IPS-18a (cell line): ENCODE results near the gene TTBK2.

Source experiments
- H3K27ac ChIP-seq: one replicate; pipeline ENCODE4 v1.5.1; 2013; ENCODE audit warnings: low read length
- H3K27me3 ChIP-seq: one replicate; pipeline ENCODE4 v1.6.1; 2013; ENCODE audit warnings: mild to moderate bottlenecking, low read length; ENCODE audit not compliant: control insufficient read depth, insufficient read depth
- H3K36me3 ChIP-seq: one replicate; pipeline ENCODE4 v1.6.1; 2013; ENCODE audit warnings: low read depth, low read length; ENCODE audit not compliant: control insufficient read depth
- H3K4me1 ChIP-seq: one replicate; pipeline ENCODE4 v1.6.1; 2013; ENCODE audit warnings: low read depth, low read length; ENCODE audit not compliant: control insufficient read depth
- H3K4me3 ChIP-seq: one replicate; pipeline ENCODE4 v1.5.1; 2013; ENCODE audit warnings: low read length
- H3K9ac ChIP-seq: one replicate; pipeline ENCODE4 v1.6.1; 2013; ENCODE audit warnings: mild to moderate bottlenecking, low read length, moderate library complexity
- H3K9me3 ChIP-seq: one replicate; pipeline ENCODE4 v1.6.1; 2013; ENCODE audit warnings: low read depth, low read length; ENCODE audit not compliant: control insufficient read depth

The TTBK2 gene

GRCh38 chr15:42704492-42704926 is 216.1 kb downstream of the TTBK2 start:
- no peak overlapping the region for H3K27ac ChIP-seq
- H3K4me3 ChIP-seq = no peak overlapping the region
- H3K9ac ChIP-seq = no peak overlapping the region
- H3K4me1 ChIP-seq = no peaks in the 10 kb centered on the region
- H3K27me3 ChIP-seq = no peaks in the 10 kb centered on the region
- H3K36me3 ChIP-seq = no peaks in the 10 kb centered on the region
- no peaks in the 10 kb centered on the region for H3K9me3 ChIP-seq

GRCh38 chr15:42696626-42697025 is 224.0 kb downstream of the TTBK2 start:
- Histone ChIP-seq H3K27ac (no peak overlapping the region), H3K4me3 (no peak overlapping the region), H3K36me3 (no peaks in the 10 kb centered on the region), H3K9me3 (no peaks in the 10 kb centered on the region), H3K27me3 (no peaks in the 10 kb centered on the region), H3K9ac (no peak overlapping the region), H3K4me1 (no peaks in the 10 kb centered on the region)

- Histone ChIP-seq H3K4me3 (no peak overlapping the region), H3K4me1 (no peaks in the 10 kb centered on the region), H3K36me3 (no peaks in the 10 kb centered on the region), H3K27me3 (no peaks in the 10 kb centered on the region), H3K9me3 (no peaks in the 10 kb centered on the region), H3K9ac (no peak overlapping the region), H3K27ac (no peak overlapping the region)
Measured at GRCh38 chr15:42695527-42696071, 225.0 kb downstream of the TTBK2 start.

- Histone ChIP-seq H3K36me3 (no peaks in the 10 kb centered on the region), H3K9ac (no peak overlapping the region), H3K27me3 (no peaks in the 10 kb centered on the region), H3K9me3 (no peaks in the 10 kb centered on the region), H3K4me1 (no peaks in the 10 kb centered on the region), H3K27ac (no peak overlapping the region), H3K4me3 (no peak overlapping the region)
Measured at GRCh38 chr15:42694398-42694797, 226.2 kb downstream of the TTBK2 start.

GRCh38 chr15:42693942-42694341 is 226.6 kb downstream of the TTBK2 start:
- Histone ChIP-seq H3K4me3 (no peak overlapping the region), H3K9ac (no peak overlapping the region), H3K4me1 (no peaks in the 10 kb centered on the region), H3K9me3 (no peaks in the 10 kb centered on the region), H3K36me3 (no peaks in the 10 kb centered on the region), H3K27ac (no peak overlapping the region), H3K27me3 (no peaks in the 10 kb centered on the region)

GRCh38 chr15:42693496-42693895 is 227.1 kb downstream of the TTBK2 start:
- Histone ChIP-seq H3K4me3 (no peak overlapping the region), H3K36me3 (no peaks in the 10 kb centered on the region)

GRCh38 chr15:42692997-42693396 is 227.6 kb downstream of the TTBK2 start:
- H3K27me3 ChIP-seq = no peaks in the 10 kb centered on the region
- H3K4me1 ChIP-seq = no peaks in the 10 kb centered on the region
- H3K4me3 ChIP-seq = no peak overlapping the region
- no peak overlapping the region for H3K27ac ChIP-seq
- no peaks in the 10 kb centered on the region for H3K9me3 ChIP-seq
- no peaks in the 10 kb centered on the region for H3K36me3 ChIP-seq
- H3K9ac ChIP-seq = no peak overlapping the region

More at GRCh38 chr15:42693496-42693895, 227.1 kb downstream of the TTBK2 start:
- H3K9ac ChIP-seq = no peak overlapping the region
- no peak overlapping the region for H3K27ac ChIP-seq
- H3K4me1 ChIP-seq = no peaks in the 10 kb centered on the region
- H3K27me3 ChIP-seq = no peaks in the 10 kb centered on the region
- H3K9me3 ChIP-seq = no peaks in the 10 kb centered on the region

- no peaks in the 10 kb centered on the region for H3K9me3 ChIP-seq
- H3K4me1 ChIP-seq = no peaks in the 10 kb centered on the region
- H3K27me3 ChIP-seq = no peaks in the 10 kb centered on the region
- no peaks in the 10 kb centered on the region for H3K36me3 ChIP-seq
- no peak overlapping the region for H3K4me3 ChIP-seq
- H3K9ac ChIP-seq = no peak overlapping the region
- no peak overlapping the region for H3K27ac ChIP-seq
Measured at GRCh38 chr15:42692536-42692935, 228.0 kb downstream of the TTBK2 start.

- H3K9me3 ChIP-seq = no peaks in the 10 kb centered on the region
- no peak overlapping the region for H3K27ac ChIP-seq
- no peak overlapping the region for H3K4me3 ChIP-seq
- H3K9ac ChIP-seq = no peak overlapping the region
- H3K36me3 ChIP-seq = no peaks in the 10 kb centered on the region
- no peaks in the 10 kb centered on the region for H3K27me3 ChIP-seq
- no peaks in the 10 kb centered on the region for H3K4me1 ChIP-seq
Measured at GRCh38 chr15:42691770-42692169, 228.8 kb downstream of the TTBK2 start.

GRCh38 chr15:42691308-42691707 is 229.3 kb downstream of the TTBK2 start:
- H3K27ac ChIP-seq = no peak overlapping the region
- H3K36me3 ChIP-seq = no peaks in the 10 kb centered on the region
- no peaks in the 10 kb centered on the region for H3K4me1 ChIP-seq

More at GRCh38 chr15:42691308-42691707, 229.3 kb downstream of the TTBK2 start:
- no peaks in the 10 kb centered on the region for H3K9me3 ChIP-seq
- no peak overlapping the region for H3K4me3 ChIP-seq
- H3K27me3 ChIP-seq = no peaks in the 10 kb centered on the region
- no peak overlapping the region for H3K9ac ChIP-seq
